ENCODE measurements around the gene ATP13A4.

DNA sequence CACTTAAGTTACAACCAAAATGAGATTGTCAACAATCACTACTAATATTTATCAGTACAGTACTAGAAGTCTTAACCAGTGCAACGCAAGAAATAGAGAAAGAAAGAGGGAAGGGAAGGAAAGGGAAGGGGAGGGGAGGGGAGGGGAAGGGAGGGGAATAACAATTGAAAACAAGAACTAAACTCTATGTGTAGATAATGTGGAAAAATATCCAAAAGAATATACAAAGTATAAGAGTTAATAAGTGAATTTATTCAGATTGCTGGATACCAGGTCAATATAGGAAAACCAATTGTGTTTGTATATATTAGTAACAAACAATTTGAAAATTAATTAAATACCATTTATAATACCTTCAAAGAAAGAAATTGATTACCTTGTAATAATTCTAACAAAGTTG is 186.8 kb downstream of the ATP13A4 start:
- TF ChIP-seq POLR2AphosphoS5 (IDR thresholded peaks at IDR 0.05) (no peak), EP300 (IDR thresholded peaks at IDR 0.05) (no peak), POLR2A (IDR thresholded peaks at IDR 0.05) (no peak), CTCF (IDR thresholded peaks at IDR 0.05) (no peak)
